Lower lobe of right lung (tissue), 2 donors: ENCODE measurements around the gene FAM210A. TPM values are rescaled to one million over a fixed set of nuclear protein-coding genes. Genes with fewer than 3 reads are reported as not detected.

Experiments
- ATAC-seq, 2 donors: fragments of 200-7000 bp; cut with Tn5 transposase; one replicate each; pipeline ENCODE4 v1.9.1; 2020 to 2022; ENCODE audit warnings: mild to moderate bottlenecking in 2 of 2, moderate library complexity in 2 of 2
- DNase-seq: peaks from one replicate; pipeline ENCODE4 v3.0.0-alpha.2; 2020
- H3K27ac ChIP-seq: fragments of 200-600 bp; one replicate; pipeline ENCODE4 v1.8.0; 2022
- H3K27me3 ChIP-seq: fragments of 200-600 bp; one replicate; pipeline ENCODE4 v1.8.0; 2022; ENCODE audit warnings: low read depth
- H3K36me3 ChIP-seq: fragments of 200-600 bp; one replicate; pipeline ENCODE4 v1.8.0; 2022; ENCODE audit warnings: mild to moderate bottlenecking
- H3K4me1 ChIP-seq: fragments of 200-600 bp; one replicate; pipeline ENCODE4 v1.8.0; 2022
- H3K4me3 ChIP-seq: fragments of 200-600 bp; one replicate; pipeline ENCODE4 v1.8.0; 2022; ENCODE audit warnings: mild to moderate bottlenecking
- H3K9me3 ChIP-seq: fragments of 200-600 bp; one replicate; pipeline ENCODE4 v1.8.0; 2022
- intact Hi-C: fragments of 100-400 bp; cut with DNase I; formaldehyde crosslinking; loops from one replicate; pipeline ENCODE4 v1.11.0; 2022
- total RNA-seq: library from RNA; stranded (reverse); fragmentation: NEBNext Ultra II Directional; extraction: Animal tissue kit (Norgen Biotek cat#: 25700); gene quantifications from one replicate; pipeline ENCODE4 v1.2.1, GENCODE V29; 2021
- TF ChIP-seq, protein P1 (sequence below): fragments of 200-600 bp; IDR thresholded peaks from one replicate; pipeline ENCODE4 v1.8.0; 2022; ENCODE audit warnings: antibody characterized with exemption, mild to moderate bottlenecking
- donor health status: DM: no; HTN: yes; CAD: no; lungs with severe emphysema.

FAM210A gene
- total RNA-seq, 1 donor from 2014 or later, result 9.2 TPM

DNA sequence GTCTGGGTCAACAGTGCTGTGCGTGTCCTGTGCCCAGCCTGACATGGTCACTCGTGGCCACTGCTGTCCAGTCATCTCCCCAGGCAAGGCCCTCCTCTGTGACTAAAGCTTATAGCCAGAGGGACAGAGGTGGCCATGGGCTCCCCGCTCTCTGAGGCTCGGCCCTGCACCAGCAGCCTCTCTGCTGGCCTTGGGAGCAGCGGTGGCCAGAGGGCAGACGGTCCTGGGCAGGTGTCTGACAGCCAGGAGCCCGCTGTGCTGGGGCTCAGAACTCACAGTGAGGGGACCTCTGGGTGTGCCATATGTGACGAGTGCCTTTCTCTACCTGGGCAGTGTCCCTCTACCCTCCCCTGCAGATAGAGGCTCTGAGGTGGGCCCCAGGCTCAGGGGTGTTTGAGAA, 98.7 kb downstream of the FAM210A start:
- no peak for ATAC-seq
- Histone ChIP-seq H3K36me3 (no peaks in the 10 kb centered on the region), H3K9me3 (no peaks in the 10 kb centered on the region), H3K27ac (no peak overlapping the region), H3K27me3 (no peaks in the 10 kb centered on the region), H3K4me3 (no peak overlapping the region), H3K4me1 (no peaks in the 10 kb centered on the region)
- no peak for DNase-seq
- intact Hi-C loops, result no loop called here
- TF ChIP-seq, protein P1, sequence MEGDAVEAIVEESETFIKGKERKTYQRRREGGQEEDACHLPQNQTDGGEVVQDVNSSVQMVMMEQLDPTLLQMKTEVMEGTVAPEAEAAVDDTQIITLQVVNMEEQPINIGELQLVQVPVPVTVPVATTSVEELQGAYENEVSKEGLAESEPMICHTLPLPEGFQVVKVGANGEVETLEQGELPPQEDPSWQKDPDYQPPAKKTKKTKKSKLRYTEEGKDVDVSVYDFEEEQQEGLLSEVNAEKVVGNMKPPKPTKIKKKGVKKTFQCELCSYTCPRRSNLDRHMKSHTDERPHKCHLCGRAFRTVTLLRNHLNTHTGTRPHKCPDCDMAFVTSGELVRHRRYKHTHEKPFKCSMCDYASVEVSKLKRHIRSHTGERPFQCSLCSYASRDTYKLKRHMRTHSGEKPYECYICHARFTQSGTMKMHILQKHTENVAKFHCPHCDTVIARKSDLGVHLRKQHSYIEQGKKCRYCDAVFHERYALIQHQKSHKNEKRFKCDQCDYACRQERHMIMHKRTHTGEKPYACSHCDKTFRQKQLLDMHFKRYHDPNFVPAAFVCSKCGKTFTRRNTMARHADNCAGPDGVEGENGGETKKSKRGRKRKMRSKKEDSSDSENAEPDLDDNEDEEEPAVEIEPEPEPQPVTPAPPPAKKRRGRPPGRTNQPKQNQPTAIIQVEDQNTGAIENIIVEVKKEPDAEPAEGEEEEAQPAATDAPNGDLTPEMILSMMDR, result no peak

DNA sequence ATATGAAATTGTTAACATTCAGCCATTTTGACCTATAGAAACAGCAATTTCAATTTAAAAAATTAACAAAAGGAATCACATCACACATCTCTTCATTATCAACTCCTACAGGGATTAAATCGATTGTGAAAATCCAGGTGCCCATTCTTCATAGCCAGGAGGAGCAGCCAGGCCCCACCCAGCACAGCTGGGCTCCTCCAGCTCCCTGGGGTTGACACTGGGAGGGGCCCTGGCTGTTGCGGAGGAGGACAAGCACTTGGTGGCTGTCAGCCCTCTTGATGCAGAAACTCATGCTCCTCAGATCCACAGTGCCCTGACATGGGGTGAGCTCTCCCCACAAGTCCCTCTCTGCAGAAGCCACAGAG, 99.8 kb downstream of the FAM210A start:
- Histone ChIP-seq H3K27me3 (no peaks in the 10 kb centered on the region), H3K36me3 (no peaks in the 10 kb centered on the region), H3K27ac (no peak overlapping the region), H3K4me3 (no peak overlapping the region), H3K4me1 (no peaks in the 10 kb centered on the region), H3K9me3 (no peaks in the 10 kb centered on the region)
- no peak for DNase-seq
- no peak for ATAC-seq
- intact Hi-C loops, result no loop called here
- TF ChIP-seq, protein P1, result no peak

DNA sequence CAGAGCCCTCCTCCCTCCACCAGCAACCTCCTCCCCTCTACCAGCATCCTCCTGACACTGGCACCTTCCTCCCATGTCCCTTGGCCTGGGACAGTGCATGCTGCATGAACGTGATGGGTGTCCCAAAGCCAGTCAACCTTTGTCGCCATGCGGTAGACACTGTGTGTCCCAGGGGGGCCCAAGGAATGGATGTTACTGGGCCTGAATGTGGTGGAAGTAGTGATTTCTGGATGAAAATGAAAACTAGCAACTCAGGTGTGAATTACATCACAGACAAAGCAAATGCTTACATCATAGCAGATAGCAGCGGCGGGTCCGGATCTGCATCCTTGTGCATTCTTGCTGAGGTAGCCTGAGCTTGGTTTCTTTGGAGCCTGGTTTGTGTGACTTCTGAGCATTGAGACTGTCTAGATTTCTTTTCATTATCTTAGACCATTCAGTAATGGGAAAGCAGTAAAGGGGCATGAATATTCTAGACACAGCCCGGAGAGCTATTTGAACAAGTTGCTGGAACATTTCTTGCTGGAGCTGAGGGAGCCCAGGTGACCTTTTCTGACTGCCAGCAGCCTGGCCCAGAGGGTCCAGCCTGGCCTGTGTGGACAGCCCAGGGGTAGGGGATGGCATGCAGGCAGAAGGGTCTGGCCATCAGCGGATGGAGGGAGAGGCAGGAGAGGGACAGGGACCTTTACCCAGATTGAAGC, 100.4 kb downstream of the FAM210A start:
- Histone ChIP-seq H3K9me3 (no peaks in the 10 kb centered on the region), H3K27ac (no peak overlapping the region), H3K4me3 (no peak overlapping the region), H3K27me3 (no peaks in the 10 kb centered on the region), H3K36me3 (no peaks in the 10 kb centered on the region), H3K4me1 (no peaks in the 10 kb centered on the region)
- no peak for DNase-seq
- ATAC-seq, result no peak
- TF ChIP-seq, protein P1, result no peak
- intact Hi-C loops, result no loop called here

DNA sequence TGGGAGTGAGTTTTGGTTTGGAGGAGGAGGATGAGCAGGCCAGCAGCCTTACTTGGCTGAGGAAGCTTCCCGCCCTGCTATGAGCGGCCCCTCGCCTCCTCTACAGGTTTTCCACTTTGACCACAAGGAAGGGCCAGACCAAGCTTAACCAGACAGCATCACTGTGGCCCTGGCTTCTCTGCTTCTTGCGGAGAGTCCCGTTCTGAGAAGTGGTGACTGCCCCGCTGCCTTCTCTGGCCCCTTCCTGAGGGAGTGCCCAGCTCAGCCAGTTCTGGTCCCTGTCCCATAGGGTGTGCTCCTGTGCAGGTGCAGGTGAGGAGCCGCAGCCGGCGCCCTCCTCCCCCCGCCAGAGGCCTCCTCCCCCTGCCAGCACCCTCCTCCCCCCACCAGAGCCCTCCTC, 101.0 kb downstream of the FAM210A start:
- Histone ChIP-seq H3K4me1 (no peaks in the 10 kb centered on the region), H3K9me3 (no peaks in the 10 kb centered on the region), H3K36me3 (no peaks in the 10 kb centered on the region), H3K27me3 (no peaks in the 10 kb centered on the region), H3K27ac (no peak overlapping the region), H3K4me3 (no peak overlapping the region)
- TF ChIP-seq, protein P1, result no peak
- ATAC-seq, result no peak
- no peak for DNase-seq
- intact Hi-C loops, result no loop called here

DNA sequence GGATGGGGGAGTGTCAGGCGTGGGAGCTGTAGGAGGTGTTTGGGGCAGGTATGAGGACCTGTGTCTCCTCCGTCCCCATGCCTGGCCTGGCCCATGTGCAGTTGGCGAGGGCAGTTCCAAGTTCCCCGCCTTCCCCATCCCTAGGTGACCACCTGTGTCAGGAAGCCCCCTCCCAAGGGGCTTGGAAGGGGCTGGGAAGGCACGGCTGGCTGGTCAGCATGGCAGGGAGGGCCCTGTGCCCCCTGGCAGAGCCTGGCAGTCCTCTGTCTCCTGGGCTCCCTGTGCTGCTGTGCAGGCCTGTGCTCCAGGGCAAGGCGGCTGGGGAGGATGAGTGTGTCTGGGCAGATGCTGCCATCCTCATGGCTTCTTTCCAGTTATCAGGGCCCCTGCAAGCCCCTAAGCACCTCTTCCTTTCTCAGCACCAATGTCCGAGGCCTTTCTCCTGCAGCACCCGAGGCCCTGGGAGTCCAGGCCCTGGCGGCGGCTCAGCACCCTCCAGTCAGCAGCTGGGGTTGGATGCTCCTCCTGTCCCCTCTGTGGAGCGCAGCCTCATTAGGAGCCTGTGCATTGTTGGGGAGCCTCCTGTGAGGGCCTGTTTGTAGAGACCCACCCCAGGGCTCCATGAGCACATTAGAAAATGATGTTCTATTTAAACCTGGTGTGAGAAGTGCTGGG, 101.7 kb downstream of the FAM210A start:
- H3K36me3 ChIP-seq, result no peaks in the 10 kb centered on the region
- intact Hi-C loops, result no loop called here

More for the DNA sequence above, 101.7 kb downstream of the FAM210A start:
- TF ChIP-seq, protein P1, result no peak
- ATAC-seq, result no peak
- Histone ChIP-seq H3K4me3 (no peak overlapping the region), H3K4me1 (no peaks in the 10 kb centered on the region), H3K27ac (no peak overlapping the region), H3K27me3 (no peaks in the 10 kb centered on the region), H3K9me3 (no peaks in the 10 kb centered on the region)
- DNase-seq, result no peak
